NCI-H345 treated with DMSO at 0.1 percent for 48 hours (cell line): ENCODE measurements around the gene KIAA1755.

Experiments used
- DNase-seq: peaks from one replicate; lab custom pipeline; 2025; ENCODE audit not compliant: unreplicated experiment; lab: John Stamatoyannopoulos, UW

The KIAA1755 gene

GRCh38 chr20:38260378-38261053 is at the start of gene KIAA1755:
TSS of gene KIAA1755 (minus strand) at chr20:38260735. CDS start at chr20:38260500, 235 bp downstream.
- no peak for DNase-seq

DNA sequence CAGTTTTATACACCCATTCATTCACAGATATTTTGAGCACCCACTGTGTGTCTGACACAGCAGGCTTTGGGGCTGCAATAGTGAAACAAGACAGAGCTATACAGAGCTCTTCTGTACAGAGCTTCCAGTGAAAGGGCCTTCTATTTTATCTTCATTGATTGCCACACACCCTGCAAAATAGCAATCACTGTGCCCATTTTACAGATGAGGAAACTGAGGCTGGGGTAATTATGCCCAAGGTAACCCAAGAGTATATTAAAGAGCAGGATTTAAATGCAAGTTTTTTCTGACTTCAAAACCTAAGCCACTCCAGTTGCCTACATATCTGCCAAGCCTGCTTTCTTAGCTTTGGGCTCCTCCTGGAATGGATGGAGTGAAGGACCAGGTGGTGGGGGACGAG is 47.9 kb upstream of the KIAA1755 start:
- DNase-seq = no peak

DNA sequence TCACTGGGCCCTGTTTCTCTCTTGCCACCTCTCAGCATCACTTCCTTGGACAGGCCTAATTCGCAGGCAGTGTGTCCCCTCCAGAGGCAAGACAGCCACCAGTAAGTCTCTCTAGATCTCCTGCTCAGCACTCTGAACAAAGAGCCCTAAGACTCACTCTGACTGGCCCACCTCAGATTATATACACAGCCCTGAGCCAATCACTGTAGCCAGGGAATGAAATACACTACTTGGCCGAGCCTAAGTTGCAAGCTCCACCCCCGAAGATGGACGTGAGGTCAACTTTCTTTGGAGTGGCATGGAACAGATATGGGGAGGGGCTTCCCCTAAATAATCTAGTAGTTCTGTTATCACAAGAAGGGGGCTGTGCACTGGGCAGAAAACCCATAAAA is 47.5 kb upstream of the KIAA1755 start:
- no peak for DNase-seq

DNA sequence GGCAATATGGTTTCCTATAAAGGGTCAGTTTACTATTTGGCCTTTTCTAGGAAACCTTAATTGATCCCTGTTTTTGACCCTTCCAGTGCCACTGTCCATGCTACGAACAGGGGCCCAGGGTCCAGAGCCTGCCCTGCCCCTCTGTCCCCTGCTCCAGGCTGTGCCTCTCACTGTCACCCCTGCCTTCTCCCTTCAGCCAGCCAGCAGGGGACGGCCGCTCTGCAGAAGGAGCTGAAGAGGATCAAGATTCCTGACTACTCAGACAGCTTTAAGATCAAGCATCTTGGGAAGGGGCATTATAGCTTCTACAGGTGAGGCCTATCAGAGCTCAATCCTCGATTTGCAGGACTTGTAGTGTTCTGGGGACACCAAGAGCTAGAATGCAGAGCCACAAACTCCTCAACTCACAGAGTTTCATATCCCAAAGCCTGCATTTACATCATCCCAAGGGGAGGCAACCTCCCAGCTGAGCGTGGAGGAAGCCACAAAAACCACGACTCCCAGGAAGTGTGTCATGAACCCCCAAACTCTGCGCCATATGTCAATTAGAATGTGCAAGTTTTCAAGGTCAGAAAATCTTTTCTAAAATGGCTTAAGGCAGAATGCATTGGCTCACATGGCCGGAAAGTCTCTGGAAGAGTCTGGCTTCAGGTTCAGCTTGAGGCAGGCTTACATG is 47.0 kb upstream of the KIAA1755 start:
- no peak for DNase-seq

- no peak for DNase-seq
Observed at GRCh38 chr20:38306379-38306778, 45.8 kb upstream of the KIAA1755 start.

DNA sequence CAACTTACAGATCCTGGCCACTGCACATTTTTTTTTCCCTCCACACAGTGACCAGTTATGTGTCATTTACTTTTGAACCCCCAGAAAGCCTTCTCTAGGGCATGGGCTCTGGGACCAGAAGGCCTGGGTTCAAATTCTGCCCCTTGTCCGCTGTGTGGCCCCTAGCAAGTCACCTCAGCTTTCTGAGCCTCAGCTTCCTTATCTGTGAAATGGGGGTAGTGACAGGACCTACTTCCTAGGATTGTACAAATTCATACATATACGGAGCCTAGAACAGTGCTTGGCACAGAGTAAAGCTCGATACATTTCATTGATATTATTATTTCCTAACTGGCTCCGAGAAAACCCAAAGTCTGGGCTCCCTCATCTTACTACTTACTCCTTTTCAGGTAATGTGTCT is 45.0 kb upstream of the KIAA1755 start:
- DNase-seq = no peak

DNA sequence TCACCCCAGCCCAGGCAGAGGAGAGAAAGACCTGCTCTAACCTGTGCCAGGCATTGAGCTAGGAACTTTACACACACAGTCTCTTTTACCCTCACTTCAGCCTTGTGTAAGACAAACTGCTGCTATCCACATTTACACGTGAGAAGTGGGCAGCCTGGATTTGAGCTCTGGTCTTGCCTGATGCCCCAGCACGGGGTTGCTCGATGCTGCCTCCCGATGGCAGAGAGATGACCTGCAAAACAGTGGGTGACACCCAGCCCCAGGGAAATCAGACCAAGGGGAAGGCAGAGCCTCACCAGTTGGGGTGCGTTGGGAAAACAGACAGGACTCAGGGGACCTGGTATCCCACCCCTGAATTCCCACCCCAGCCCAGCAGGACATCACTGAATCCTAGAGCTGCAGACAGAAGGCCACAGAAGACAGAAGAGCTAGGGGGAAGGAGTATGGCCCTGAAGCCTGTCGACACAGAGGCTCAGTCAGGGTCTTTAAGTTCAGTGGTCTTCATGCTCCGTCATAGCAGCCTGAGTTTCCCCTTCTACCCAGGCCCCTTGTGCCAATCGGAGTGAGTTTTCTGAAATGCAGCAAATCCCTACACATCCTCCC is 44.4 kb upstream of the KIAA1755 start:
- no peak for DNase-seq

DNA sequence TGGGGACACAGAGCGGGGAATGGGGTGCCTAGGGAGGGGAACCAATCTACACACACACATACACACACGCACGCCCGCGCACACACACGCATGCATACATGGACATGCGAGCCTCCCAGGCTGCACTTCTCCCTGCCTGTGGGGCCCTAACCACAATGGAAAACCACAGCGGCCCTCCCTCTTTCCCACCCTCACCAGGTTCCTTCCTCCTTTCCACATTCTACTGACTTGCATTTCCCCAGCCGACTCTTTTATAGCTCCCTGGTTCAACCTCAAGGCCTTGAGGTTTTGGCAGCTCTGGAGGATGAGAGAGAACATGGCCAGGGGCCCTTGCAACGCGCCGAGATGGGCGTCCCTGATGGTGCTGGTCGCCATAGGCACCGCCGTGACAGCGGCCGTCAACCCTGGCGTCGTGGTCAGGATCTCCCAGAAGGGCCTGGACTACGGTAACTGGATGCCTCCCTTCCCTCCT is 43.4 kb upstream of the KIAA1755 start, which contains the start of gene BPI:
BPI (plus strand) TSS at position 249 of the 472 bp plus-strand sequence; CDS start at position 317, 68 bp downstream.
- DNase-seq = no peak

DNA sequence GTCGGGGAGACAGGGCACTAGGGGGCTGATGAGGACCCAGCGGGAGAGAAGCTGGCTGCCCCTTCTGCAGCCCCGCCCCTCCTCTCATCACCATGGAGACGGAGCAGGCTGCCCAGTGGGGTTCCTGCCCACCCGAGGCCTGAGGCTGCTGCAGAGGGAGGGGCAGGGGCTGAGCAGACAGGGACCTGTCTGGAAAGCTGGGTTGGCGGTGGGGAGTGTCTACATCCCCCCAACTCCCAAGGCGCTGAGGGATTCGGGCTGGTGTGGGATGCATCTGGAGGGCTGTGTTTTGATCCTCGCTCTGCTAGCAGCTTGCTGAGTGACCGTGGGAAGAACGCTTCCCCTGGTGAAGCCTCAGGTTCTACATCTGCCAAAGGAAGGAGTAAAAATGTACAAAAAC is 42.3 kb upstream of the KIAA1755 start:
- no peak for DNase-seq

DNA sequence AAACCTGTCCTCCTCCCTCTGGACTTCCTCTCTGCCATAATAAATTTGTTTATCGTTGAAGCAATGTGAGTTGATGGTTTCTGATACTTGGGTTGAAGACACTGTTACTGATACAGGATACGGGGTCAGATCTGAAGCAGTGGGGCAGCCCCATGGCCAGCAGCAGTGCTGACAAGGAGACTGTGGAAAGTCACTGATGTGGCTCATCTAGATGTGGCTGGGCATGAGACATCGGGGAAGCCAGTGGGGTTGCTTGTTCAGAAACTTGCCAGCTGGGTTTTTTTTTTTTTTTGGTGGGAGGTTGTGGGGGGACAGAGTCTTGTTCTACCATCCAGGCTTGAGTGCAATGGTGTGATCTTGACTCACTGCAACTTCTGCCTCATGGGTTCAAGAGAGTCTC is 40.8 kb upstream of the KIAA1755 start:
- DNase-seq = no peak

DNA sequence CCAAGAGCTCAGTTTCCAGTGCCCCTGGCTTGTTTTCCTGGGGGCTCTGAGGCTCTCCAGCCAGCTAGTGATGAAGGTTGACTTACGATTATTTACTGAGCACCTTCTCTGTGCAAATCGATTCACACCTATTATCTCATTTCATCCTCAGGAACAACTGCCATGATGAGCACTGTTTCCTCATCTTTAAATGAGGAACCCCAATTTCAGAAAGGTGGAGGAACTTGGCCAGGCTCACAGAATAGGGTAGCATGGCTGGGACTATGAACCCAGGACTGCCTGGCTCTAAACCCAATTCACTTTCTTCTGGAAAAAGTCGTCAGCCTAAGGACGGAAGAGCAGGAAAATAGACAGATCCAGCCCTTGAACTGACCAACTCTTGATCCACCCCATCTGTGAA is 39.9 kb upstream of the KIAA1755 start:
- no peak for DNase-seq

DNA sequence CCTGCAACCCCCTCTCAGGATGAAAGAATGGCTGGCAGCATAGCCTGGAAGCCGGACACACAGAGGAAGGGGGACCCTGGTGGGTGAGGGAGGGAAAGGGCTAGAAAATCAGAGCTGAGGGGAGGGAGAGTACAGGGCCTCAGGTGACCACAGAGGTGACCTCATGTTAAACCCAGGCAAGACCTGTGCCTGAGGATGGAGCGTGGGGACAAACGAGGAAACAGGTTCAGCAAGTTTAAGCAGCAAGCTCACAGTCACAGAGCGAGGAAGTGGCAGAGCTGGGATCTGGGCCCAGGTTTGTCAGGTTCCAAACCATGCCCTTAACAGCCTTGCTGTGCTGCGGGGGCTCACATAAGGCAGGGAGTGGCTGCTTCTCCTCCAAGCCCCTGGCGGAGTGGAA is 39.4 kb upstream of the KIAA1755 start:
- DNase-seq = no peak

- DNase-seq = no peak
Observed at GRCh38 chr20:38298768-38299288, 38.3 kb upstream of the KIAA1755 start.

DNA sequence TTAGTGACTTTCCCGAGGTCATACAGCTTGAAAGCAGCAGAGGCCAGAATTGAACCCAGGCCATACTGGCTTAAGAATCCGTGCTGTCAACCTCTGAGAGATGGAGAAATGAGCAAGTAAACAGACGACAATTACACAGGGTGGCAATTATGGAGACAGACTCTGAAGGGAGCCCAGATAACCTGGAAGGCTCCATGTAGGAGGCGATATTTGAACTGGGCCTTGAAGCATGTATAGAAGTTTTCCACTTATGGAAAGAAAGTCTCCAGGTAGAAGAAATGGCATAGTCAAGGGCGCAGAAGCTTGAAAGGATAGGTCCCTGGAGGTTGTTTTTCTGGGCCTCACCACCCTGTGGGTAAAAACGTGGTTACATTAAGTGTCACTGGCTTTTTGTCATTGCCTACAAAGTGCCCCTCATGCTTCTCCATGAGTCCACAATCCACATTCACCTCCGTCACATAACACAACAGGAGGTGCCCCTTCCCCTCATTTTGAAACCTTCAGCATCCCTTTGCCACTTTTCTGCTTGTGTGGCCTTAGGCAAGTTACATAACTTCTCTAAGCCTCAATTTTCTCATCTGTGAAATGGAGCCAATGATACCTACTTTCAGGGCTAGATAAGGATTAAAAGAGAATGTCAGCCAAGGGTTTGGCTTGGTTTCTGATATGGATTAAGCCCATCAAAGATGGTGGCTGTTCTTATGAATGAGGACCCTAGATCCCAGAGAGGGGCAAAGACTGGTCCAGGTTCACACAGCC is 37.6 kb upstream of the KIAA1755 start:
- no peak for DNase-seq

GRCh38 chr20:38296433-38296832 is 35.9 kb upstream of the KIAA1755 start:
- no peak for DNase-seq

DNA sequence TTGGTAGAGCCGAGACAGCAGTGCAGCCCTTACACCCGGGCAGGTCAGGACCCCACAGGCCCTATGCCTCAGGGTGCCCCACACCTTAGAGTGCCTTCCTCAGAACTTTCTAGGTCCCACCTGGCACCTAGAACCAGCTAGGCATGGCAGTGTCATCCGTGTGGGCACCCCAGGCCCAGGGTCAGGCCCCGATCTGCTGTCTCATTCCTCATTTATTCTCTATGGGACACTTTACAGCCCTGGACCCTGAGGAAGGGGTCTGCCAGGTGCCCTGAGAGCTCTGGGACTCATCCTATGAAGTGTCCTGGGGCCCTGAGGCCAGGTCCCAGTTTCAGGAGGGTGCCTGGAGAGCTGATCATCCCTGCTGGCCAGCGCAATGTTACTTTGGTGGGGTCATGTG is 35.3 kb upstream of the KIAA1755 start:
- no peak for DNase-seq

DNA sequence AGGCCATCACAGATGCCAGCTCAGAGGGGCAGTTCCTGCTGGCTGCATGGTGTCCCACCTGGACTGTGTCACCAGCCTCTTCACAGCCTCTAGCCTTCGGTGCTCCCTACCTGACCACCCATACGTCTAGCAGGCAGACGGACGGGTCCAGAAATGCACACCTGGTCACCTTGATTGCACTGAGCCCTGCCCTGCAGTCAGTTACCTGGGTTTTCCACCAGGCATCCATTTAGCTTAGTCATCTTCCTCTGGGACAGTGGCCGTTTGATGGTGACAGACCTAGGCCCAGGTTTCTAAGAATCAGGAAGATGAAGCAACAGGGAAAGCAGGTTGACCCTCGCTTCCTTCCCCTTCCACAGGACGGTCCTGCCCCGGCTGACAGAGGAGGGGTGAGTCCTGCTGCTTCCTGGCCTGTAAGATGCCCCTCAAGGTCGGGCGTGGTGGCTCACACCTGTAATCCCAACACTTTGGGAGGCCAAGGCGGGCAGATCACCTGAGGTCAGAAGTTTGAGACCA is 33.6 kb upstream of the KIAA1755 start:
- DNase-seq = no peak

DNA sequence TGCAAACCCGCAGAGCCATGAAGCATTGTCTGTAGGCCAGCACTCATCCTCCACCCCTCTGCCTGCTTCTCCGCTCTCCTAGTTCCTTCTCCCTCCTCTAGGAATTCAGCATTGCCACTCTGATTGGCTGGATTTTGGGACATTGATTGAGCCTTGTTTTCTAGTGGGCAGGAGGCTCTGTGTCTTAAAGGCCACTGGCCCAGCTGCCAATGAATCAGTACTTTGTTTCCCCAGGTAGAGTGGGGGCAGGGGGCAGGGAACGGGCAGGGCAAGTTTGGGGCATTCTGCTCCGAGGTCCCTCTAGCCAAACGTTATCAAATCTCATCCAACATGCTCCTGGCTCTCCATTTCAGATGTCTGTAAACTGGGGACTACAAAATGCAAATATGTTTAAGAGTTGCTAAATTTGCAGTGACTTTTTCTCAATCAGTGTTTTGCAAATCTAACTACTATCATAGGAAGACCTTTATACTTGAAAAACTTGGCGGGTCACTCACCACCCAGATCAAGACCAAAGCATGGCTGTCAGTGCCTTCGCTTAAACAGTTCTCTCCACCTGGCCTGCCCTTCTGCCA is 33.0 kb upstream of the KIAA1755 start:
- DNase-seq = no peak

- DNase-seq = no peak
Observed at GRCh38 chr20:38291966-38292365, 31.4 kb upstream of the KIAA1755 start.
